ENCODE results near the gene RABL2A.
"Not testable (repeated sequence)": the region's sequence is repeated elsewhere in the genome, so short reads cannot be mapped to it uniquely, and the experiment has no call there.

RABL2A gene

GRCh38 chr2:113609822-113610221 lies 17.2 kb upstream of the RABL2A start:
- DNase-seq (ENCODE audit: low read depth), result not testable (repeated sequence)

- DNase-seq (ENCODE audit: low read depth), result not testable (repeated sequence)
Measured at GRCh38 chr2:113621002-113621401, 6.1 kb upstream of the RABL2A start.

- not testable (repeated sequence) for DNase-seq (ENCODE audit: low read depth)
Measured at GRCh38 chr2:113625906-113626305, 1.2 kb upstream of the RABL2A start.

- DNase-seq (ENCODE audit: low read depth), result not testable (repeated sequence)
Measured at GRCh38 chr2:113632849-113633345, 5.8 kb downstream of the RABL2A start.

- not testable (repeated sequence) for DNase-seq (ENCODE audit: low read depth)
Measured at GRCh38 chr2:113635358-113635757, 8.3 kb downstream of the RABL2A start.

GRCh38 chr2:113636226-113636625 lies 9.2 kb downstream of the RABL2A start:
- not testable (repeated sequence) for DNase-seq (ENCODE audit: low read depth)

- not testable (repeated sequence) for DNase-seq (ENCODE audit: low read depth)
Measured at GRCh38 chr2:113638084-113638483, 11.0 kb downstream of the RABL2A start.

- not testable (repeated sequence) for DNase-seq (ENCODE audit: low read depth)
Measured at GRCh38 chr2:113646217-113646616, 19.2 kb downstream of the RABL2A start.

GRCh38 chr2:113650834-113651815 lies 24.1 kb downstream of the RABL2A start:
- not testable (repeated sequence) for DNase-seq (ENCODE audit: low read depth)

GRCh38 chr2:113652599-113652998 lies 25.5 kb downstream of the RABL2A start:
- DNase-seq (ENCODE audit: low read depth), result not testable (repeated sequence)

- DNase-seq (ENCODE audit: low read depth), result not testable (repeated sequence)
Measured at GRCh38 chr2:113656031-113656624, 29.1 kb downstream of the RABL2A start.

- not testable (repeated sequence) for DNase-seq (ENCODE audit: low read depth)
Measured at GRCh38 chr2:113657735-113658134, 30.7 kb downstream of the RABL2A start.

- not testable (repeated sequence) for DNase-seq (ENCODE audit: low read depth)
Measured at GRCh38 chr2:113663285-113664060, 36.4 kb downstream of the RABL2A start.

- not testable (repeated sequence) for DNase-seq (ENCODE audit: low read depth)
Measured at GRCh38 chr2:113664761-113665533, 37.9 kb downstream of the RABL2A start.

GRCh38 chr2:113669013-113669412 lies 41.9 kb downstream of the RABL2A start:
- not testable (repeated sequence) for DNase-seq (ENCODE audit: low read depth)

- DNase-seq (ENCODE audit: low read depth), result no peak
Measured at GRCh38 chr2:113672326-113672932, 45.4 kb downstream of the RABL2A start.

GRCh38 chr2:113675875-113676274 lies 48.8 kb downstream of the RABL2A start:
- DNase-seq (ENCODE audit: low read depth), result no peak

- DNase-seq (ENCODE audit: low read depth), result no peak
Measured at GRCh38 chr2:113676623-113677266, 49.7 kb downstream of the RABL2A start.

- no peak for DNase-seq (ENCODE audit: low read depth)
Measured at GRCh38 chr2:113677330-113677729, 50.3 kb downstream of the RABL2A start.

- DNase-seq (ENCODE audit: low read depth), result no peak
Measured at GRCh38 chr2:113679457-113679856, 52.4 kb downstream of the RABL2A start.

Data from stimulated activated CD4-positive, alpha-beta T cell treated with anti-CD3 and anti-CD28 coated beads, Interleukin-2, amount 100 ng/mL, for 4 hours (primary cell).